22Rv1 (cell line): ENCODE measurements around the gene GGT6.

ENCODE experiments used
- CTCF ChIP-seq: fragments of 450-650 bp; IDR thresholded peaks from 2 replicates; pipeline ENCODE4 v1.5.1; 2017; ENCODE audit warnings: mild to moderate bottlenecking
- ZFX ChIP-seq: fragments of 450-650 bp; IDR thresholded peaks from 2 replicates; pipeline ENCODE4 v1.6.1; 2017; ENCODE audit warnings: antibody characterized with exemption, borderline replicate concordance

- TF ChIP-seq CTCF (no peak), ZFX (no peak)
These were observed 5.2 kb downstream of the GGT6 start, which contains the start of gene MYBBP1A for GRCh38 chr17:4554997-4555799.
